Keratinocyte (primary cell): Measurements from ENCODE around the gene PRKCH.

Experiments
- EZH2 ChIP-seq: IDR thresholded peaks from one replicate; pipeline ENCODE4 v1.6.1; 2012; ENCODE audit warnings: inconsistent platforms, mild to moderate bottlenecking, low read length, moderate library complexity
- TF ChIP-seq, protein P1 (sequence below), 3 experiments: IDR thresholded peaks in 1 of 3; conservative IDR thresholded peaks in 1 of 3; optimal IDR thresholded peaks in 1 of 3; 2 replicates in 2 of 3; 3 replicates in 1 of 3; pipeline versions ENCODE3 to v1.5.1; 2011; ENCODE audit warnings: low read length in 3 of 3, mild to moderate bottlenecking in 3 of 3, moderate library complexity in 2 of 3, control low read depth in 1 of 3, inconsistent platforms in 1 of 3; ENCODE audit not compliant: insufficient read depth in 2 of 3; ENCODE audit errors: extremely low read depth in 1 of 3

DNA sequence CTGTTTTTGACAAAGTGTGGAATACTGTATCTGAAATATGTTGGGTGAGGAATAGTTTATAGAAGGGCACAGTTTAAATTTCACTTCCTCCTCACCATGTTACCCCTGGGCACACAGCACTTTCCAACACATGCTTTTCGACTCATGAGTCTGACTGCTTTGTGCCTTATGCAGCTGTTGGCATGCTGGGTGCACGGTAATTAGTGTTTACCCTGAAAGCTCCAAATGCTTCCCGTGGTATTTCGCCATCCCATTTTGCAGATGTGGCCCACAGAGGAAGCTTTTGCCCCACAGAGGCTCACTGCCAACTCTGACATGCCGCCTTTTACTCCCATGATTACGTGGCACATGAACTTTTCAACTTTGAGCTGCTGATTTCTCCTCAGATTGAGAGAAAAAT, 168.6 kb downstream of the PRKCH start:
- TF ChIP-seq, protein P1, sequence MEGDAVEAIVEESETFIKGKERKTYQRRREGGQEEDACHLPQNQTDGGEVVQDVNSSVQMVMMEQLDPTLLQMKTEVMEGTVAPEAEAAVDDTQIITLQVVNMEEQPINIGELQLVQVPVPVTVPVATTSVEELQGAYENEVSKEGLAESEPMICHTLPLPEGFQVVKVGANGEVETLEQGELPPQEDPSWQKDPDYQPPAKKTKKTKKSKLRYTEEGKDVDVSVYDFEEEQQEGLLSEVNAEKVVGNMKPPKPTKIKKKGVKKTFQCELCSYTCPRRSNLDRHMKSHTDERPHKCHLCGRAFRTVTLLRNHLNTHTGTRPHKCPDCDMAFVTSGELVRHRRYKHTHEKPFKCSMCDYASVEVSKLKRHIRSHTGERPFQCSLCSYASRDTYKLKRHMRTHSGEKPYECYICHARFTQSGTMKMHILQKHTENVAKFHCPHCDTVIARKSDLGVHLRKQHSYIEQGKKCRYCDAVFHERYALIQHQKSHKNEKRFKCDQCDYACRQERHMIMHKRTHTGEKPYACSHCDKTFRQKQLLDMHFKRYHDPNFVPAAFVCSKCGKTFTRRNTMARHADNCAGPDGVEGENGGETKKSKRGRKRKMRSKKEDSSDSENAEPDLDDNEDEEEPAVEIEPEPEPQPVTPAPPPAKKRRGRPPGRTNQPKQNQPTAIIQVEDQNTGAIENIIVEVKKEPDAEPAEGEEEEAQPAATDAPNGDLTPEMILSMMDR (optimal IDR thresholded peaks at IDR 0.05 in 1 of 3, IDR thresholded peaks at IDR 0.05 in 1 of 3, conservative IDR thresholded peaks at IDR 0.05 in 1 of 3; ENCODE audit: extremely low read depth in 1 of 3, insufficient read depth in 2 of 3, low read length in 3 of 3): no peak
- TF ChIP-seq EZH2: no peak
